OCI-LY3 (cell line): ENCODE results near the gene NEK2.

Experiments
- H2AFZ ChIP-seq: fragments of 200-600, 300-600 bp; shearing (Covaris generic); 2 replicates; pipeline ENCODE4 v1.6.0; 2014; ENCODE audit warnings: antibody characterized with exemption, low read depth, low read length
- H3K27ac ChIP-seq: fragments of 200-600, 300-600 bp; sonication (generic); 2 replicates; pipeline ENCODE4 v1.5.1; 2014; ENCODE audit warnings: mild to moderate bottlenecking, low read length, moderate library complexity, mixed read lengths
- H3K27me3 ChIP-seq: fragments of 200-600, 300-600 bp; sonication (generic); 2 replicates; pipeline ENCODE4 v1.6.1; 2014; ENCODE audit warnings: low read depth, low read length, mixed read lengths
- H3K36me3 ChIP-seq: fragments of 200-600, 300-600 bp; sonication (generic); replicated peaks from 2 replicates; pipeline ENCODE3; 2014; ENCODE audit warnings: low read depth, low read length, mixed read lengths
- H3K4me1 ChIP-seq: fragments of 300-600, 200-600 bp; sonication (generic); 2 replicates; pipeline ENCODE4 v1.6.1; 2014; ENCODE audit warnings: low read length, mixed read lengths
- H3K4me2 ChIP-seq: fragments of 200-600, 300-600 bp; sonication (generic); 2 replicates; pipeline ENCODE4 v1.6.1; 2014; ENCODE audit warnings: low read length, mixed read lengths
- H3K4me3 ChIP-seq: fragments of 300-600, 200-600 bp; sonication (generic); 2 replicates; pipeline ENCODE4 v1.5.1; 2014; ENCODE audit warnings: antibody characterized with exemption, mild to moderate bottlenecking, low read length, moderate library complexity
- H3K79me2 ChIP-seq: fragments of 300-600, 200-600 bp; shearing (Covaris generic); 2 replicates; pipeline ENCODE4 v1.6.1; 2014; ENCODE audit warnings: mild to moderate bottlenecking, low read length, mixed read lengths
- H3K9ac ChIP-seq: fragments of 300-600, 200-600 bp; shearing (Covaris generic); 2 replicates; pipeline ENCODE4 v1.6.0; 2014; ENCODE audit warnings: mild to moderate bottlenecking, low read length, moderate library complexity
- H3K9me3 ChIP-seq: fragments of 200-600, 300-600 bp; shearing (Covaris generic); 2 replicates; pipeline ENCODE4 v1.6.1; 2014; ENCODE audit warnings: low read length, mixed read lengths; ENCODE audit not compliant: insufficient read depth
- H4K20me1 ChIP-seq: fragments of 200-600, 300-600 bp; sonication (generic); 2 replicates; pipeline ENCODE4 v1.6.1; 2016; ENCODE audit warnings: low read length, mixed read lengths; ENCODE audit not compliant: insufficient read depth
- EZH2phosphoT487 ChIP-seq: fragments of 200-600 bp; shearing (Covaris generic); IDR thresholded peaks from 2 replicates; pipeline ENCODE4 v1.6.1; 2018; ENCODE audit warnings: antibody characterized with exemption, mixed run types, low read depth
- TF ChIP-seq, protein P1 (sequence below): fragments of 200-600, 300-600 bp; sonication (generic); IDR thresholded peaks from 2 replicates; pipeline ENCODE4 v1.5.1; 2014; ENCODE audit warnings: antibody characterized with exemption, low read length, low read depth

NEK2 gene

DNA sequence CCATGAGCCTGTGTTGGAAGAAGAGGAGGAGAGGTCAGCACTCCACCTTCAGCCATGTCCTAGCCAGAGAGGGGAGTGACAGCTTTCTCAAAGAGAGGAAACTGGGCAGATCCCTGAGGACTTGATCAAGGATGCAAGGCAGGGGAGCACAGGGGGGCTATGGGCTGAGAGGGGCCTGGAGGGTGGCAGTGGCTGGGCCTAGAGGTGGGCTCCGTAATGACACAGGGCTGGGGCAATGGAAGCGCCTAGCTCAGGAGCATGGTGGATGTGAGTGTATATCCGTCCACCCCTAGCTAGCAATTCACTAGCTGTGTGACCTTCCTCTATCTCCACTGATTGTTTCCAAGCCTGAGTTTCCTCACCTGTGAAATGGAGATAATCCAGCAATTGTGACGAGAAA is 32.6 kb downstream of the NEK2 start:
- Histone ChIP-seq H2AFZ (no peak overlapping the region), H3K9me3 (no peaks in the 10 kb centered on the region), H3K79me2 (no peaks in the 10 kb centered on the region), H3K9ac (no peak overlapping the region), H3K4me3 (no peak overlapping the region), H3K4me2 (no peak overlapping the region), H3K27me3 (peaks cover 8% of the 10 kb centered on the region), H4K20me1 (no peaks in the 10 kb centered on the region), H3K36me3 (no peaks in the 10 kb centered on the region), H3K27ac (no peak overlapping the region), H3K4me1 (peaks cover 5% of the 10 kb centered on the region; the same call in 1 of the 2 replicates)
- TF ChIP-seq, protein P1, sequence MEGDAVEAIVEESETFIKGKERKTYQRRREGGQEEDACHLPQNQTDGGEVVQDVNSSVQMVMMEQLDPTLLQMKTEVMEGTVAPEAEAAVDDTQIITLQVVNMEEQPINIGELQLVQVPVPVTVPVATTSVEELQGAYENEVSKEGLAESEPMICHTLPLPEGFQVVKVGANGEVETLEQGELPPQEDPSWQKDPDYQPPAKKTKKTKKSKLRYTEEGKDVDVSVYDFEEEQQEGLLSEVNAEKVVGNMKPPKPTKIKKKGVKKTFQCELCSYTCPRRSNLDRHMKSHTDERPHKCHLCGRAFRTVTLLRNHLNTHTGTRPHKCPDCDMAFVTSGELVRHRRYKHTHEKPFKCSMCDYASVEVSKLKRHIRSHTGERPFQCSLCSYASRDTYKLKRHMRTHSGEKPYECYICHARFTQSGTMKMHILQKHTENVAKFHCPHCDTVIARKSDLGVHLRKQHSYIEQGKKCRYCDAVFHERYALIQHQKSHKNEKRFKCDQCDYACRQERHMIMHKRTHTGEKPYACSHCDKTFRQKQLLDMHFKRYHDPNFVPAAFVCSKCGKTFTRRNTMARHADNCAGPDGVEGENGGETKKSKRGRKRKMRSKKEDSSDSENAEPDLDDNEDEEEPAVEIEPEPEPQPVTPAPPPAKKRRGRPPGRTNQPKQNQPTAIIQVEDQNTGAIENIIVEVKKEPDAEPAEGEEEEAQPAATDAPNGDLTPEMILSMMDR: no peak
- no peak for TF ChIP-seq EZH2phosphoT487

DNA sequence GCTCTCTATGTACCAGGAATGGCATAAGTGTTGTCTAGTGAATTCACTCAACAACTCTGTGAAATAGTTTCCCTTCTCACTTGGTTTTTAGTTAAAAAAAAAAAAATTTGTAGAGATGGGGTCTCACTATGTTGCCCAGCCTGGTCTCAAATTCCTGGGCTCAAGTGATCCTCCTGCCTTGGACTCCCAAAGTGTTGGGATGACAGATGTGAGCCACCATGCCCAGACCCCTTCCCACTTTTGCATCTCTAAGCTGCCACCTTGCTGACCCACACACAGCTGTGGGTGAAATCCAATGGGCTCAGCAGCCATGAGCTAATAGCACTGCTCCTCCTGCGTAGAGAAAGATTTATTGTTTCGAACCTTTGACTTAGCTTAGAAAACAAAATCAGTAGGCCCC is 33.5 kb downstream of the NEK2 start:
- H3K9me3 ChIP-seq: no peaks in the 10 kb centered on the region
- no peak overlapping the region for H2AFZ ChIP-seq
- TF ChIP-seq, protein P1: no peak
- TF ChIP-seq EZH2phosphoT487: no peak
- H3K4me1 ChIP-seq: peaks cover 5% of the 10 kb centered on the region; the same call in 1 of the 2 replicates
- H3K27me3 ChIP-seq: peaks cover 2% of the 10 kb centered on the region; the same call in 1 of the 2 replicates
- no peak overlapping the region for H3K4me3 ChIP-seq
- H4K20me1 ChIP-seq: no peaks in the 10 kb centered on the region
- H3K79me2 ChIP-seq: no peaks in the 10 kb centered on the region
- no peak overlapping the region for H3K9ac ChIP-seq
- no peak overlapping the region for H3K27ac ChIP-seq
- H3K36me3 ChIP-seq: no peaks in the 10 kb centered on the region
- no peak overlapping the region for H3K4me2 ChIP-seq

DNA sequence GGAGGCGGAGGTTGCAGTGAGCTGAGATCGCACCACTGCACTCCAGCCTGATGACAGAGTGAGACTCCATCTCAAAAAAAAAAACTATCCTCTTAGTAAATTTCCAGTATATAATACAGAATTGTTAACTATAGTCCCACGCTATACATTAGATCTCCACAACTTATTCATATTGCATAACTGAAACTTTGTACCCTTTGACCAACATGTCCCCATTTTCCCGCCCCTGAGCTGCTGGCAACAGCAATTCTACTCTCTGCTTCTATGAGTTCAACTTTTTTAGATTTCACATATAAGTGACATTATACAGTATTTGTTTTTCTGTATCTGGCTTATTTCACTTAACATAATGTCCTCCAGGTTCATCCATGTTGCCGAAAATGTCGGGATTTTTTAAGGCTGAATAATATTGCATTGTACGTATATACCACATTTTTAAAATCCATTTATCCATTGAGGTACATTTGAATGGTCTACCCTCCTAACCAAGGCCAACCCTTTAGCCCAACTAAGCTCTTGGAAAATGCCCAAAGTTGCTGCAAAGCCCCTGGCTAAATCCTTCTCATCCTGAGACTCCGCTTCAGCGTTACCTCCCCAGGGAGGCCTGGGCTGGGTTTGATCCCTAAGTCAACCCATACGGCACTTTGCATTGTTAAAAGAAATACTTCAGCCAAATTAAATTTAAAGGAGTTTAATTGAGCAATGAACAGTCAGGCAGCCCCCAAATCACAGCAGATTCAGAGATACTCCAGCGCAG is 34.2 kb downstream of the NEK2 start:
- H3K27me3 ChIP-seq: no peaks in the 10 kb centered on the region
- H2AFZ ChIP-seq: no peak overlapping the region
- H3K79me2 ChIP-seq: no peaks in the 10 kb centered on the region
- H3K36me3 ChIP-seq: no peaks in the 10 kb centered on the region
- H3K4me3 ChIP-seq: no peak overlapping the region
- H3K27ac ChIP-seq: no peak overlapping the region
- no peaks in the 10 kb centered on the region for H4K20me1 ChIP-seq
- peaks cover 5% of the 10 kb centered on the region; the same call in 1 of the 2 replicates for H3K4me1 ChIP-seq
- H3K9ac ChIP-seq: no peak overlapping the region
- no peak overlapping the region for H3K4me2 ChIP-seq
- TF ChIP-seq, protein P1: no peak
- no peak for TF ChIP-seq EZH2phosphoT487
- H3K9me3 ChIP-seq: no peaks in the 10 kb centered on the region

DNA sequence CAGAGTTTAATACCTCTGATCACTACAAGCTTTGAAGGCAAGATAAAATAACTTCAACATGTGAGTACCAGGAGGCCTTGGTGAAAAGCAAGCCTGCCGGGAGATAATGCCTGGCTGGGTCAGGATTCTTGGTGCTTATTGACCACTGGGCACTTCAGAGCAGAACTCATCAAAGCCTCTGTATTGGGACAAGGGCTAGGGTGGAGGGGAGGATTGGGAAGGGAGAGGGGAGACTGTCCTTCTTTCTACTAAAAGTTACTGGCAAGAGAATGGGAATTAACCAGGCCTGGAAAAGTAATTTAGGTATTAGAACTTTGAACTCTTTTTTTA is 35.2 kb downstream of the NEK2 start:
- H3K4me2 ChIP-seq: no peak overlapping the region
- TF ChIP-seq, protein P1: no peak
- no peak for TF ChIP-seq EZH2phosphoT487
- H3K4me3 ChIP-seq: no peak overlapping the region

More for the DNA sequence above, 35.2 kb downstream of the NEK2 start:
- Histone ChIP-seq H3K9ac (no peak overlapping the region), H3K27ac (no peak overlapping the region), H3K9me3 (no peaks in the 10 kb centered on the region), H4K20me1 (no peaks in the 10 kb centered on the region), H3K4me1 (peaks cover 5% of the 10 kb centered on the region; the same call in 1 of the 2 replicates), H2AFZ (no peak overlapping the region), H3K79me2 (no peaks in the 10 kb centered on the region), H3K27me3 (no peaks in the 10 kb centered on the region), H3K36me3 (no peaks in the 10 kb centered on the region)
